Measurements from ENCODE around the gene CFH. TPM values are rescaled to one million over a fixed set of nuclear protein-coding genes. Genes with fewer than 3 reads are reported as not detected.
"Not testable (repeated sequence)": the region's sequence is repeated elsewhere in the genome, so short reads cannot be mapped to it uniquely, and the experiment has no call there.

Gene CFH
- total RNA-seq, 1 donor from 2014 or later: 108 TPM

DNA sequence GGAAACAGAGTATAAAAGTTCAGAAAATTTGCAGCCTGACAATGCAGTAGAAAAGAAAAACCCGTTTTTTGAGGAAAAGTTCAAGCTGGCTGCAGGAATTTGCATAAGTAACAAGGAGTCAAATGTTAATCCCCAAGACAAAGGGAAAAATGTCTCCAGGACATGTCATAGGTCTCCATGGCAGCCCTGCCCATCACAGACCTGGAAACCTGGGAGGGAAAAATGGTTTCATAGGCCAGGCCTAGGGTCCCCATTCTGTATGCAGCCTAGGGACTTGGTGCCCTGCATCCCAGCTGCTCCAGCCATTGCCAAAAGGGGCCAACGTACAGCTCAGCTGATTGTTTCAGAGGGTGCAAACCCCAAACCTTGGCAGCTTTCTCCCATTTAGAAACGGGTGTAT lies 40.0 kb upstream of the CFH start:
- TF ChIP-seq, protein P1, sequence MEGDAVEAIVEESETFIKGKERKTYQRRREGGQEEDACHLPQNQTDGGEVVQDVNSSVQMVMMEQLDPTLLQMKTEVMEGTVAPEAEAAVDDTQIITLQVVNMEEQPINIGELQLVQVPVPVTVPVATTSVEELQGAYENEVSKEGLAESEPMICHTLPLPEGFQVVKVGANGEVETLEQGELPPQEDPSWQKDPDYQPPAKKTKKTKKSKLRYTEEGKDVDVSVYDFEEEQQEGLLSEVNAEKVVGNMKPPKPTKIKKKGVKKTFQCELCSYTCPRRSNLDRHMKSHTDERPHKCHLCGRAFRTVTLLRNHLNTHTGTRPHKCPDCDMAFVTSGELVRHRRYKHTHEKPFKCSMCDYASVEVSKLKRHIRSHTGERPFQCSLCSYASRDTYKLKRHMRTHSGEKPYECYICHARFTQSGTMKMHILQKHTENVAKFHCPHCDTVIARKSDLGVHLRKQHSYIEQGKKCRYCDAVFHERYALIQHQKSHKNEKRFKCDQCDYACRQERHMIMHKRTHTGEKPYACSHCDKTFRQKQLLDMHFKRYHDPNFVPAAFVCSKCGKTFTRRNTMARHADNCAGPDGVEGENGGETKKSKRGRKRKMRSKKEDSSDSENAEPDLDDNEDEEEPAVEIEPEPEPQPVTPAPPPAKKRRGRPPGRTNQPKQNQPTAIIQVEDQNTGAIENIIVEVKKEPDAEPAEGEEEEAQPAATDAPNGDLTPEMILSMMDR (IDR thresholded peaks at IDR 0.05): no peak
- H3K27ac ChIP-seq: no peak overlapping the region
- H3K36me3 ChIP-seq: no peaks in the 10 kb centered on the region
- H3K4me3 ChIP-seq: no peak overlapping the region
- H3K27me3 ChIP-seq: no peaks in the 10 kb centered on the region
- intact Hi-C loops (cut with DNase I): no loop called here
- no peak for DNase-seq (ENCODE audit: low spot score in 2 of 2)
- peaks cover 0 to 2% of the 10 kb centered on the region in 2 donors for H3K4me1 ChIP-seq
- no peaks in the 10 kb centered on the region for H3K9me3 ChIP-seq

DNA sequence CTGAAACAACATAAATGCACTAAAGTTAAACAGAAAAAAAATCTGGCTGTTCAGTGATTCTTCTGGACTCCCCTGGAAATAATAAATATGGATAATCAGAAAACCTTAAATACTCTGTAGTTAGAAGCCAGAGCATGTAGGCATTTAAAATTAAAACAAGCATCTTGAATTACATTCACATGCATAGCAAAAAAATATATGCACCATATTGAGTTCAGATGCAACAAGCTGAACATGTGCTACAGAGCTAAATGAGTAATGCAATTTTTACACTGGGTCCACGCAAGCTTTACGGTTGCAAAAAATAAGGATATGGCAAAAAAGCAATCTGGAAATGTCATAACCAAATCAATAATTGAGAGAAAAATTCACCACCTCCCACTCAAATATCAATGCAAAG lies 32.1 kb upstream of the CFH start:
- no peak for DNase-seq (ENCODE audit: low spot score in 2 of 2)
- Histone ChIP-seq H3K9me3 (no peaks in the 10 kb centered on the region), H3K27ac (no peak overlapping the region), H3K4me3 (no peak overlapping the region), H3K4me1 (no peaks in the 10 kb centered on the region), H3K36me3 (no peaks in the 10 kb centered on the region), H3K27me3 (no peaks in the 10 kb centered on the region)
- TF ChIP-seq, protein P1 (IDR thresholded peaks at IDR 0.05): no peak
- intact Hi-C loops (cut with DNase I): no loop called here

DNA sequence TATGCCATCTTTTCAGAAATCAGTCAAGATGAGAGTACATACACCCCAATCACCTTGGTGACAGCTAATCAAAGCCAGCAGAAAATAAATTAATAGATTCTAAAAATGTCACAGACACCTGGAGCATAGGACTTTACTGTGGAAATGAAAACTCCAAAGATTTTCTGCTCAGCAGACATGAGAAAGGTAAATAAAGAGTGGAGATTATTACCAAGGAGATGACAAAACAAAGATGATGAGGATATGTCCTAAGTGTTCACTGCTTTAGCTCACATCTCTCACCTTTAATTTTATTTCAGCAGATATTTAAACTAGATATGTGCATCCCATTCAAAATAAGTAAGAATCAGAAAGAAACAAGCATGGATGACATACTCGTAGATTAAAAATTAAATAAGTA lies 28.8 kb upstream of the CFH start:
- TF ChIP-seq, protein P1 (IDR thresholded peaks at IDR 0.05): no peak
- no peak for DNase-seq (ENCODE audit: low spot score in 2 of 2)
- H3K4me1 ChIP-seq: no peaks in the 10 kb centered on the region
- H3K27me3 ChIP-seq: no peaks in the 10 kb centered on the region
- intact Hi-C loops (cut with DNase I): no loop called here
- H3K27ac ChIP-seq: no peak overlapping the region
- H3K4me3 ChIP-seq: no peak overlapping the region
- no peaks in the 10 kb centered on the region for H3K36me3 ChIP-seq
- H3K9me3 ChIP-seq: no peaks in the 10 kb centered on the region

DNA sequence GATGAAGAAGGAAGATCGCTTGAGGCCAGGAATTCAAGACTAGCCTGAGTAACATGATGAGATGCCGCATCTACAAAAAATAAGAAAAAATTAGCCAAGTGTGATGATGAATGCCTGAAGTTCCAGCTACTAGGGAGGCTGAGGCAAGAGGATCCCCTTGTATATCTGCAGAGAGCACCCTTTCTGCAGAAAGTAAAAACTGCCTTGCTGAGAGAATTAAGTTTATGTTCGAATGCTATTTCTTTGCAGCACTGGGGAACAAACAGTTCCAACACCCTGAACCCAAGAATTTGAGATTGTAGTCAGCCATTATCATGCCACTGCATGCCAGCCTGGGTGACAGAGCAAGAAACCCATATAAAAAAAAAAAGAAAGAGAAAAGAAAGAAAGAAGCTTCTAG lies 23.0 kb upstream of the CFH start:
- Histone ChIP-seq H3K27ac (no peak overlapping the region), H3K4me3 (no peak overlapping the region), H3K4me1 (no peaks in the 10 kb centered on the region), H3K27me3 (no peaks in the 10 kb centered on the region), H3K9me3 (no peaks in the 10 kb centered on the region), H3K36me3 (no peaks in the 10 kb centered on the region)
- DNase-seq (ENCODE audit: low spot score in 2 of 2): no peak
- intact Hi-C loops (cut with DNase I): no loop called here
- TF ChIP-seq, protein P1 (IDR thresholded peaks at IDR 0.05): no peak

DNA sequence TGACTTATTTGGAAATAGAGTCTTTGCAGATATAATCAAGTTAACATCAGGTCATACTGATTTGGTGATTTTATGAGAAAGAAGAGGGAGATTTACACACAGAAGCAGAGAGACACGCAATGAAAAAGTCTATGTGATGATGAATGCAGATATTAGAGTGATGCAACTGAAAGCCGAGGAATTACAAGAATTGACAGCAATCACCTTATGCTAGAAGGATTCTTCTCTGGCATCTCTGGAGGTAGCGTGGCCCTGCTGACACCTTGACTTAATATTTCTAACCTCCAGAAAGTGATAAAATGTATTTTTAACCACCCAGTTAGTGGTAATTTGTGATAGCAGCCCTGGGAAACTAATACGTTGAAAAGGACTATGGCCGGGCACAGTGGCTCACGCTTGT lies 14.2 kb upstream of the CFH start:
- TF ChIP-seq, protein P1 (IDR thresholded peaks at IDR 0.05): no peak
- Histone ChIP-seq H3K27ac (no peak overlapping the region), H3K9me3 (no peaks in the 10 kb centered on the region), H3K27me3 (no peaks in the 10 kb centered on the region), H3K4me3 (no peak overlapping the region), H3K36me3 (no peaks in the 10 kb centered on the region), H3K4me1 (no peaks in the 10 kb centered on the region)
- no peak for DNase-seq (ENCODE audit: low spot score in 2 of 2)
- intact Hi-C loops (cut with DNase I): no loop called here

DNA sequence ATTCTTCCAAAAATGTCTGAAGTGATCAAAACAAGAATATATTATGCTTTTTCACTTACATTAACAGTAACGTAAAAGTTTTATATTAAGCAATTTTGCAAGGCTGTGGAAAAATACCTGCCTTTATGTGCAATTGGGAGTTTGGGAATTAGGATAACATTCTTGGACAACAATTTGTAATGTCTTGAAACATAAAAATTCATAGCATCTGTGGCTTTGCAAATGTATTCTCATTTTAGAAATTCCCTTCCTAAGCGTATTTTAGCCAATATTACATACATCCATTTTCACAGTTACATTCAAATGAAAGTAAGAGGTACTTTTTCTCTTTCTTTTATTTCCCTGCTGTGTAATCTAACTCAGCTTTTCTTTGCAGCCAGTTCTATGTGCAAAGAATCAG lies 13.4 kb upstream of the CFH start:
- Histone ChIP-seq H3K9me3 (no peaks in the 10 kb centered on the region), H3K4me1 (no peaks in the 10 kb centered on the region), H3K4me3 (no peak overlapping the region), H3K36me3 (no peaks in the 10 kb centered on the region), H3K27me3 (no peaks in the 10 kb centered on the region), H3K27ac (no peak overlapping the region)
- intact Hi-C loops (cut with DNase I): no loop called here
- no peak for DNase-seq (ENCODE audit: low spot score in 2 of 2)
- TF ChIP-seq, protein P1 (IDR thresholded peaks at IDR 0.05): no peak

DNA sequence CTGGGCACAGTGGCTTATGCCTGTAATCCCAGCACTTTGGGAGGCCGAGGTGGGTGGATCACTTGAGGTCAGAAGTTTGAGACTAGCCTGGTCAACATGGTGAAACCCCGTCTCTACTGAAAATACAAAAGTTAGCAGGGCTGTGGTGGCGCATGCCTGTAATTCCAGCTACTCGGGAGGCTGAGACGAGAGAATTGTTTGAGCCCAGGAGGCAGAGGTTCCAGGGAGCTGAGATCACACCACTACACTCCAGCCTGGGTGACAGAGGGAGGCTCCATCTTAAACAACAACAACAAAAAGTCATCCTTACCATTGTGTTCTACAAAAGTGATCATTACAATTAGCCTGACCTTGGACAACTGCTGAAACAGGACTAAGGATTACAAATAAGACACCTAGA lies 12.6 kb upstream of the CFH start:
- H3K27ac ChIP-seq; H3K36me3 ChIP-seq; H3K27me3 ChIP-seq; intact Hi-C loops (cut with DNase I); H3K9me3 ChIP-seq; H3K4me1 ChIP-seq; DNase-seq (ENCODE audit: low spot score in 2 of 2); H3K4me3 ChIP-seq: not testable (repeated sequence)

All from ascending aorta (tissue), 2 donors.